K562 (cell line): ENCODE measurements around the gene LEO1. TPM values are rescaled to one million over a fixed set of nuclear protein-coding genes. Genes with fewer than 3 reads are reported as not detected.

ENCODE experiments used
- ARID3A ChIP-seq: IDR thresholded peaks from 2 replicates; pipeline ENCODE4 v1.6.1; 2012; ENCODE audit warnings: low read depth, low read length, improper control_type of control experiment, borderline replicate concordance
- ATF3 ChIP-seq, 2 experiments: fragments of 450-650 bp in 1 of 2; sonication (generic) in 1 of 2; formaldehyde crosslinking in 1 of 2; IDR thresholded peaks in 1 of 2; conservative IDR thresholded peaks in 1 of 2; 2 replicates each; pipeline versions ENCODE4 v1.6.1 to v1.8.1; 2016 to 2023; ENCODE audit warnings: mild to moderate bottlenecking in 2 of 2, moderate library complexity in 2 of 2, inconsistent platforms in 1 of 2, missing genetic modification reagents in 1 of 2
- CBFB ChIP-seq: sonication (generic); formaldehyde crosslinking; IDR thresholded peaks from 2 replicates; pipeline ENCODE4 v1.4.0; 2020; ENCODE audit warnings: mild to moderate bottlenecking, missing genetic modification reagents
- ETS1 ChIP-seq: conservative IDR thresholded peaks from 2 replicates; pipeline ENCODE4 v1.6.1; 2011; ENCODE audit warnings: low read depth, mild to moderate bottlenecking, low read length; ENCODE audit not compliant: control insufficient read depth
- FOXA1 ChIP-seq: fragments of 450-650 bp; IDR thresholded peaks from 2 replicates; pipeline ENCODE4 v1.6.1; 2016; ENCODE audit warnings: mild to moderate bottlenecking, borderline replicate concordance
- FOXJ3 ChIP-seq: sonication (generic); formaldehyde crosslinking; IDR thresholded peaks from 2 replicates; pipeline ENCODE4 v1.4.0; 2020; ENCODE audit warnings: mild to moderate bottlenecking, missing genetic modification reagents
- GTF2E2 ChIP-seq: fragments of 200-800 bp; sonication (Bioruptor generic); IDR thresholded peaks from 2 replicates; pipeline ENCODE4 v1.6.1; 2016; ENCODE audit warnings: missing genetic modification characterization, missing compliant biosample characterization
- KLF6 ChIP-seq: fragments of 250-450 bp; sonication (Bioruptor Pico); IDR thresholded peaks from 2 replicates; pipeline ENCODE4 v1.4.0; 2020; ENCODE audit warnings: mild to moderate bottlenecking, moderate library complexity, borderline replicate concordance
- MEF2D ChIP-seq: conservative IDR thresholded peaks from 2 replicates; pipeline ENCODE4 v1.6.1; 2016; ENCODE audit warnings: low read depth, missing genetic modification characterization, missing compliant biosample characterization
- MTA1 ChIP-seq: fragments of 450-650 bp; IDR thresholded peaks from 2 replicates; pipeline ENCODE4 v1.6.1; 2017; ENCODE audit warnings: borderline replicate concordance
- MYC ChIP-seq, 2 experiments: fragments of 250-450 bp in 1 of 2; sonication (Bioruptor Pico) in 1 of 2; IDR thresholded peaks; 2 replicates each; pipeline versions ENCODE4 v1.5.1 to v1.6.1; 2012 to 2021; ENCODE audit warnings: low read depth in 2 of 2, borderline replicate concordance in 1 of 2, improper control_type of control experiment in 1 of 2, low read length in 1 of 2, mild to moderate bottlenecking in 1 of 2, moderate library complexity in 1 of 2
- NONO ChIP-seq, 2 experiments: fragments of 200-400 bp in 1 of 2; fragments of 450-650 bp in 1 of 2; formaldehyde crosslinking in 1 of 2; IDR thresholded peaks; 2 replicates each; pipeline ENCODE4 v1.6.1; 2017; ENCODE audit warnings: low read depth in 2 of 2, mild to moderate bottlenecking in 2 of 2, moderate library complexity in 2 of 2, low read length in 1 of 2
- PHF20 ChIP-seq: fragments of 450-650 bp; IDR thresholded peaks from 2 replicates; pipeline ENCODE4 v1.6.1; 2018; ENCODE audit not compliant: partially characterized antibody
- RAD21 ChIP-seq, 2 experiments: fragments of 250-450 bp in 1 of 2; fragments of 450-650 bp in 1 of 2; sonication (Bioruptor Pico) in 1 of 2; formaldehyde crosslinking in 1 of 2; IDR thresholded peaks in 1 of 2; conservative IDR thresholded peaks in 1 of 2; 2 replicates each; pipeline versions ENCODE4 v1.4.0 to v1.8.0; 2020 to 2022; ENCODE audit warnings: mild to moderate bottlenecking in 2 of 2, moderate library complexity in 1 of 2
- RBFOX2 ChIP-seq: fragments of 200-400 bp; formaldehyde crosslinking; IDR thresholded peaks from 2 replicates; pipeline ENCODE4 v1.6.1; 2017; ENCODE audit warnings: low read depth, mild to moderate bottlenecking, low read length, moderate library complexity
- SAFB ChIP-seq: fragments of 200-400 bp; formaldehyde crosslinking; IDR thresholded peaks from 2 replicates; pipeline ENCODE4 v1.6.1; 2017; ENCODE audit warnings: low read depth, low read length, borderline replicate concordance
- SIX5 ChIP-seq, 2 experiments: IDR thresholded peaks; 2 replicates each; pipeline ENCODE4 v1.6.1; 2011; ENCODE audit warnings: low read length in 2 of 2, borderline replicate concordance in 1 of 2, low read depth in 1 of 2, mild to moderate bottlenecking in 1 of 2, moderate library complexity in 1 of 2; ENCODE audit not compliant: insufficient read depth in 1 of 2
- SMAD4 ChIP-seq: fragments of 250-450 bp; sonication (Bioruptor Pico); conservative IDR thresholded peaks from 2 replicates; pipeline ENCODE4 v1.8.0; 2021; ENCODE audit warnings: inconsistent platforms, mild to moderate bottlenecking, moderate library complexity
- SREBF2 ChIP-seq: sonication (generic); formaldehyde crosslinking; IDR thresholded peaks from 2 replicates; pipeline ENCODE4 v1.4.0; 2020; ENCODE audit warnings: mild to moderate bottlenecking, missing genetic modification reagents
- TCF7L2 ChIP-seq: fragments of 150-350 bp; IDR thresholded peaks from 2 replicates; pipeline ENCODE4 v1.6.1; 2016; ENCODE audit warnings: low read depth, mild to moderate bottlenecking, low read length, moderate library complexity
- ZBTB1 ChIP-seq: sonication (generic); formaldehyde crosslinking; IDR thresholded peaks from 2 replicates; pipeline ENCODE4 v1.8.1; 2023; ENCODE audit warnings: missing genetic modification reagents, low read depth, mild to moderate bottlenecking, borderline replicate concordance
- ZNF75A ChIP-seq: fragments of 450-650 bp; formaldehyde crosslinking; IDR thresholded peaks from 2 replicates; pipeline ENCODE4 v1.4.0; 2020; ENCODE audit warnings: mild to moderate bottlenecking
- polyA plus RNA-seq, 8 experiments: library from polyadenylated mRNA; depleted of rRNA in 4 of 8; stranded (reverse) in 5 of 8; unstranded in 3 of 8; fragments of >200 nt; fragmentation: Nextera tagmentation in 2 of 8; fragmentation: Illumina TruSeq in 1 of 8; extraction: Ambion mirVana in 2 of 8; extraction: Trizol in 1 of 8; gene quantifications; 2 replicates each; pipeline versions ENCODE4 v1.2.1 to v1.2.3, GENCODE V29; 2011 to 2014; ENCODE audit warnings: inconsistent platforms in 1 of 8, missing spikeins in 1 of 8
- total RNA-seq, 7 experiments: library from RNA; depleted of rRNA in 6 of 7; stranded (reverse); fragments of >200 nt in 6 of 7; fragmentation: Illumina TruSeq in 2 of 7; extraction: Trizol in 2 of 7; gene quantifications; 2 replicates each; pipeline versions ENCODE4 v1.2.1 to v1.2.3, GENCODE V29; 2011 to 2021; ENCODE audit warnings: low replicate concordance in 1 of 7

LEO1 gene
- total and polyA plus RNA-seq, 9 of the 15 experiments (the other 6 are each of a cell fraction or from before 2014, with no cell fraction given): 8.4 to 48.3 (median 37.9) TPM

- TF ChIP-seq FOXJ3 (no peak), GTF2E2 (peak; percentile 61; the same call in 1 of the 2 replicates), SREBF2 (CRISPR knock-in tag) (no peak), SMAD4 (peak; percentile 90), CBFB (peak; percentile 85; the same call in 1 of the 2 replicates), ETS1 (peak; percentile 81; the same call in 1 of the 2 replicates), RBFOX2 (peak; percentile 94), ATF3 (IDR thresholded peaks at IDR 0.05) (no peak), ATF3 (CRISPR knock-in tag; conservative IDR thresholded peaks at IDR 0.05) (peak; percentile 80; the same call in 1 of the 2 replicates), MEF2D (peak; percentile 45; the same call in 1 of the 2 replicates), MTA1 (peak; percentile 84), ZNF75A (peak; percentile 65; the same call in 1 of the 2 replicates), SIX5 (IDR thresholded peaks at IDR 0.05; ENCODE audit: borderline replicate concordance in 1 of 2, insufficient read depth in 1 of 2, low read depth in 1 of 2, low read length in 2 of 2) (no peak), FOXA1 (no peak), SAFB (peak; percentile 94), PHF20 (peak; percentile 70), RAD21 (CRISPR knock-in tag; conservative IDR thresholded peaks at IDR 0.05 in 1 of 2, IDR thresholded peaks at IDR 0.05 in 1 of 2) (0 out of 4 replicates have a peak, but pooled peaks of 1 of the 2 experiments have one; percentile 7), MYC (IDR thresholded peaks at IDR 0.05; ENCODE audit: low read depth, low read length) (peak; percentile 92), MYC (CRISPR knock-in tag; IDR thresholded peaks at IDR 0.05; ENCODE audit: borderline replicate concordance, low read depth) (peak; percentile 50; the same call in 1 of the 2 replicates), TCF7L2 (no peak), KLF6 (CRISPR knock-in tag) (no peak), ARID3A (no peak), NONO (IDR thresholded peaks at IDR 0.05; ENCODE audit: low read depth in 2 of 2, low read length in 1 of 2) (peak; percentile 16 to 77; a peak in 2 of 4 replicates), ZBTB1 (CRISPR knock-in tag) (peak; percentile 72; the same call in 1 of the 2 replicates)
Observed at GRCh38 chr15:52018693-52019393, 47.3 kb upstream of the LEO1 start, which contains the start of gene MAPK6 (continued).
